ENCODE results near the gene HMGN1. TPM values are rescaled to one million over a fixed set of nuclear protein-coding genes. Genes with fewer than 3 reads are reported as not detected.
"Not testable (repeated sequence)": the region's sequence is repeated elsewhere in the genome, so short reads cannot be mapped to it uniquely, and the experiment has no call there.

HMGN1 gene
- total RNA-seq, 1 donor from 2014 or later, result 116 TPM

GRCh38 chr21:39375446-39375845 is 26.6 kb upstream of the HMGN1 start:
- intact Hi-C loops (cut with DNase I), result no loop called here
- no peak for DNase-seq (ENCODE audit: low spot score)
- no peak for ATAC-seq

- DNase-seq (ENCODE audit: low spot score), result no peak
Observed at GRCh38 chr21:39374046-39374445, 25.2 kb upstream of the HMGN1 start.

DNA sequence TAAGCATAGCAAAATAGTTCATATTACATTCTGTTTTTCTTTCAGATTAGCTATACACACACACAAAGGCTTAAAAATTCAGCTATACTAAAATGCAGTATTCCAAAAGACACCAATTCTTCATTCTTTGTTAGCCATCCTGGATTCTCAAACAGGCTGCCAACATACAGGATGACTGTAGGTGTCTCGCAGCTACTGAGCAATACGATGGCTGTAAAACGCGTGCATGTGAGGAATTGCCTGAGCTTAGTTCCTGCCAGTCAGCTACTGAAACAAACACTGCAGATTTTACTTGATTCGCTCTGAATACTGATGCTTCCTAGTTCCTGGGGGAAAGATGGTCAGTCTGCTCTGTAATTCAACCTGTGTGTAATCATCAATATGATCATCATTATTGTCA is 24.7 kb upstream of the HMGN1 start:
- no peak for ATAC-seq
- DNase-seq (ENCODE audit: low spot score), result no peak
- intact Hi-C loops (cut with DNase I), result no loop called here

More at GRCh38 chr21:39374046-39374445, 25.2 kb upstream of the HMGN1 start:
- intact Hi-C loops (cut with DNase I), result no loop called here
- ATAC-seq, result no peak

- DNase-seq (ENCODE audit: low spot score); intact Hi-C loops (cut with DNase I); ATAC-seq: not testable (repeated sequence)
Observed at GRCh38 chr21:39369896-39370288, 21.0 kb upstream of the HMGN1 start.

DNA sequence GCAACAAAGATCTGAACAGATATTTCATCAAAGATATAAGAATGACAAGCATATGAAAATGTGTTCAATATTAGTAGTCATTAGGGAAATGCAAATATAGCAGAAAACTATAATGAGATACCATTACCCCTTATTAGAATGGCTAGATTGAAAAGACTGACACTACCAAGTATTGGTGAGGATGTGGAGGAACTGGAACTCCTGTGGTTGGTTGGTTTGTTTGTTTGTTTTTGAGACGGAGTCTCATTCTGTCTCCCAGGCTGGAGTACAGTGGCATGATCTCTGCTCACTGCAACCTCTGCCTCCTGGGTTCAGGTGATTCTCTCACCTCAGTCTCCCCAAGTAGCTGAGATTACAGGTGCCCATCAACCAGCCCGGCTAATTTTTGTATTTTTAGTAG is 18.9 kb upstream of the HMGN1 start:
- intact Hi-C loops (cut with DNase I), result no loop called here
- no peak for ATAC-seq

GRCh38 chr21:39366563-39366962 is 17.7 kb upstream of the HMGN1 start:
- intact Hi-C loops (cut with DNase I), result no loop called here
- no peak for ATAC-seq
- DNase-seq (ENCODE audit: low spot score), result no peak

More for the DNA sequence above, 18.9 kb upstream of the HMGN1 start:
- DNase-seq (ENCODE audit: low spot score), result no peak

GRCh38 chr21:39364949-39365348 is 16.1 kb upstream of the HMGN1 start:
- DNase-seq (ENCODE audit: low spot score) (no peak), ATAC-seq (no peak)
- intact Hi-C loops (cut with DNase I), result no loop called here

DNA sequence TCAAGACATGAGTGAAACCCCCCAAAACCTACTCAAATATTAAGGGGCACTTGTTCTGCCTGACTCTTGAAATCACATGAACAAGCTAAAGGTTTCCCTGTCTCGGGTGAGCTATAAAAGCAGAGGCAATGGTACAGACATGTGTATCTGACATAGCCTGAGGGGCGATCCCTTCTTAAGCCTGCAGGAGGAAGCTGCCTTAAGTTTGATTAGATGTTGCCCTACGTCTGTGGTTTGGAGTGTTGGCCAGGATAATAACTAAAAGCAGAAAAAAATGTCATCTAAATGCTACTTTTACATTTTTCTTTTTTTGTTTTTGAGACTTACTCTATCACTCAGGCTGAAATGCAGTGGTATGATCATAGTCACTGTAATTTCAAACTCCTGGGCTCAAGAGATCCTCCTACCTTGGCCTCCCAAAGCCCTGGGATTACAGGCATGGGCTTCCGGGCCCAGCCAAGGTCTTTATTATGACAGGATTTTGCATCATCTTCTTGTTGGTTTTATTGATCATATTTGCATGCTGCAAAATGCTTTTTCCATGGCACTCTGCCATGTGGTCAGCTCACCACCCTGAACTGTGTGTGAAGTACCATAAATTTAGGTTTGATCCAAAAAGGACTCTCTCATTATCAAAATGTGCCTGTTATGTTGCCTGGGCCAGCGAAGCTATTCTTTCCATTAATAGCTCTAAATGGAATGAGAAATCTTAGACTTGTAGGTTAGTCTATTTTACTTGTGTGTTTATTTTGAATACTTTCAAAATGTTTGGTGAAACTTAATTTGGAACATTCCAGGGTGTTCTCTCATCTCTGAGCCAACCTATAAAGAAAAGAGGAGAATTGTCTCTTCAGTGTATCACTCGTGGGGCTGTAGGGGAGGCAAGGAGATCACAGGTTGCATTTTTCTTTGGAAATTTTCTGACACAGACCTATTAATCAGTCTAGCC is 15.0 kb upstream of the HMGN1 start:
- DNase-seq (ENCODE audit: low spot score) (no peak), ATAC-seq (no peak)
- intact Hi-C loops (cut with DNase I), result no loop called here

GRCh38 chr21:39362733-39363132 is 13.8 kb upstream of the HMGN1 start:
- no peak for DNase-seq (ENCODE audit: low spot score)
- intact Hi-C loops (cut with DNase I), result no loop called here
- no peak for ATAC-seq

DNA sequence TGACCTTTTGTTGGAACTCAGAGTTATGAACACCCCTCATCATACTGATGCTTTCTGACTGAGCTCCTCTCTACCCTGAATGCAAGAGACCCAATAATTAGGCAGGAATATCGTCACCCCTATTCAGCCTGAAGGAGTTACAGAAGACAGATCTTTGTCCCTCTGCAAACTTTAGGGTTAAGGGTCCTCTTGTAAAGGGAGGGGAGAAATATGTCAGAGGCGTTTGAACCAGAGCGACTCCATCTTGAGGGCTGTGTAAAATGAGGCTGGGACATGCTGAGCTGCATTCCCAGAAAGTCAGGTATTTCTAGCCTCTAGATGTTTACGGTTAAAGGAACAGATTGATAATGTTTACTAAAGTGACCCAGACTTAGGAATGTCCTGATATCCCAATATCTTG is 10.5 kb upstream of the HMGN1 start:
- intact Hi-C loops (cut with DNase I), result no loop called here
- ATAC-seq (no peak), DNase-seq (ENCODE audit: low spot score) (no peak)

- intact Hi-C loops (cut with DNase I), result no loop called here
- DNase-seq (ENCODE audit: low spot score) (no peak), ATAC-seq (no peak)
Observed at GRCh38 chr21:39353295-39353694, 4.4 kb upstream of the HMGN1 start.

DNA sequence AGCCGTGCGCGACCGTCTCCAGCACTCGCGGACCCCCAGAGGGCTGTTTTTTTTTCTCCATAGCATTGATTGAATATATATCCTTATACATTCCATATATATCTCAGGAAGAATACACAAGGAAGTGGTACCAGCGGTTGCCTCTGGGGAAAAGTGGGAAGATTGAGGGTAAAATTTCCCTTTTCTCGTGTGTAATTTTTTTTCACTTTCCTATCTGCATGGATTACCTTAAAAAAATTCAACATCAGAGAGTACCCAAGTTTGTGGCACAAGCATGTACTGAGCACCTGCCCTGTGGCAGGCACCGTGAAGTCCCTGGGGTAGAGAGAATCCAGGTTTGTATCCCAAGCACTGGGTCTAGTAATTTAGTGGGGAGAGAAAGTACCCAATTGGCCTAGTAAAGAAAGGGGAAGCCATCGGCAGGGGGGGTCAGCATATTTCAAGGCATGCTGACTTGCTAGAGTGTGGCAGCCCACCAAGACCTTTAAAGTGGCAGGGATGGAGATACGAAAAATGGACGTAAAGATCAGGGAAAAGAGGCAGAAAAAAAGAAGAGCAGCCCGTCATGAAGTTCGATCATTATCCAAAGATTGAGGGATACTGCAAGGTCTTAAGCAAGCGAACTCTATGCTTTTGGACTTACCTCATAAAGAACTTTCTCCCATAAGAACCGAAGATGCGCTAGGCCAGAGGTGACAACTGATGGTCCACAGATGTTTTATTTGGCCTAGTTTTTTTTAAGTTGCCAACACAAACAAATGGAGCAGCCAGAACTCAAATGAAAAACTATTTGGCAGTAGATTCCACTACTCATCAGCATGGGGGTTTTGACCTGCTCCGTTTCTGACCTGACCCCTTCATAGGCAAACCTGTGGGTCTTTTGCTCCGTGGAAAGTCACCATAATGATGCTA is 1.5 kb upstream of the HMGN1 start:
- ATAC-seq (no peak), DNase-seq (ENCODE audit: low spot score) (no peak)
- intact Hi-C loops (cut with DNase I), result no loop called here

- intact Hi-C loops (cut with DNase I), result no loop called here
- peak; percentile 98 for ATAC-seq
- peak; percentile 97 for DNase-seq (ENCODE audit: low spot score)
Observed at GRCh38 chr21:39349211-39350093, 564 bp upstream of the HMGN1 start.

DNA sequence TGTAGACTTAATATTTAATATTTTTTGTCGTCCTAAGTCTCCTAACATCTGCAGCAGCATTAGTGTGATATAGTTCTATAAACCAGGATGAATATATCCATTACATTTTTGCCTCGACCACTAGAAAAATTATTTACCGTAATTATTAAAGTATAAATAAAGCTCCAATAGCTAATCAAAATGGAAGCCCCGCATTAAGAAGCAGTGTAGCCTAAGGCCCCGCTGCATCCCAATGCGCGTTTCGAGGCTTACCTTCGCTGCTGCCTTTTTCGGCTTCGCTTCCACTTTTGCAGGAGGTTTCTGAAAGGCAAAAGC is 891 bp downstream of the HMGN1 start:
- DNase-seq (ENCODE audit: low spot score) (no peak), ATAC-seq (no peak)
- intact Hi-C loops (cut with DNase I), result no loop called here

DNA sequence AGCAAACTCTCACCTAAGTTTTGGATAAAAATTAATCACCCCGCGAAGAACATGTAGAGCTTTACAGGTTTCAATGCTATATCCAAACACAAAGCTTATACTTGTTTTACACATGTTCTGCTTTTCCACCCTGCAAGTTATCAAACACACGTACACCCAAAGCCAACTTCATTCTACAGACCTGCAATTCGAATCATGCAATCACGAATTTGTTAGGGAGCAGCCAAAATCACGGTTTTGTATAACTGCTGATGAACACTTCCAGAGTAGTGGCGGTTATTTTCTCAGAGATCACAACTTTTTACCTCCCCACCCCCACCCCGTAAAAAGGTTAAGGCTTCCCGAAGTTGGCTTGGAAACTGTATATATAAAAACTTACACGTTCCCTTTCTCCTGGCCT is 1.4 kb downstream of the HMGN1 start:
- no peak for ATAC-seq
- intact Hi-C loops (cut with DNase I), result no loop called here

GRCh38 chr21:39346671-39347331 is 2.1 kb downstream of the HMGN1 start:
- ATAC-seq (no peak), DNase-seq (ENCODE audit: low spot score) (no peak)
- intact Hi-C loops (cut with DNase I), result no loop called here

More for the DNA sequence above, 1.4 kb downstream of the HMGN1 start:
- DNase-seq (ENCODE audit: low spot score), result no peak

- ATAC-seq, result no peak
- intact Hi-C loops (cut with DNase I), result no loop called here
- no peak for DNase-seq (ENCODE audit: low spot score)
Observed at GRCh38 chr21:39346206-39346605, 2.7 kb downstream of the HMGN1 start.

DNA sequence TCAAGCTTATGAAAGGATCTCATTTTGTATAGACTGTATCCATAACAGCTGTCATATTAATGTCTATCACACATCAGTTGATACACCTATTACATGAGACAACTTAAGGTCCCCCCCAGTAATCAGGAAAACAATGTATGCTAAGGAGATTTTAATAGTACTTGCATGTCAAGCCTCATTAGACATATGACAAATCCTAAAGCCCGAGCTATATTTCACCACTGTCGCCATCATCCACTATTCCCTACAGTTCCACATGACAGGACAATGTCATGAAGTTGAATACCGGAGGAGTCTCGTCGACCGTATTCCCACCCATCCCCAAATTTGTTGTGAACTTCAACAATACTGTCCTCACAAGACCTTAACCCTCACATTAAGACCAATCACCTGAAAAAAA is 3.4 kb downstream of the HMGN1 start:
- DNase-seq (ENCODE audit: low spot score) (no peak), ATAC-seq (no peak)
- intact Hi-C loops (cut with DNase I), result no loop called here

- intact Hi-C loops (cut with DNase I), result no loop called here
- ATAC-seq (no peak), DNase-seq (ENCODE audit: low spot score) (no peak)
Observed at GRCh38 chr21:39344848-39345247, 4.0 kb downstream of the HMGN1 start.

Measured in sciatic nerve (tissue), 2 donors.